Subcutaneous adipose tissue (tissue), 4 donors: ENCODE results near the gene POLR1B. TPM values are rescaled to one million over a fixed set of nuclear protein-coding genes. Genes with fewer than 3 reads are reported as not detected.

Experiments used
- total RNA-seq, 4 donors: library from RNA; depleted of rRNA; stranded (reverse); fragments of >200 nt; gene quantifications; one replicate each; pipeline ENCODE4 v1.1.0, GENCODE V29; 2016
- TF ChIP-seq, protein P1 (sequence below): fragments of 450-650 bp; IDR thresholded peaks from one replicate; pipeline ENCODE4 v1.5.1; 2016; ENCODE audit warnings: low read depth, mild to moderate bottlenecking, control low read depth, antibody characterized with exemption, moderate library complexity

Gene POLR1B
- total RNA-seq, 4 donors from 2014 or later, result 8.8 to 18.3 (median 12.9) TPM

DNA sequence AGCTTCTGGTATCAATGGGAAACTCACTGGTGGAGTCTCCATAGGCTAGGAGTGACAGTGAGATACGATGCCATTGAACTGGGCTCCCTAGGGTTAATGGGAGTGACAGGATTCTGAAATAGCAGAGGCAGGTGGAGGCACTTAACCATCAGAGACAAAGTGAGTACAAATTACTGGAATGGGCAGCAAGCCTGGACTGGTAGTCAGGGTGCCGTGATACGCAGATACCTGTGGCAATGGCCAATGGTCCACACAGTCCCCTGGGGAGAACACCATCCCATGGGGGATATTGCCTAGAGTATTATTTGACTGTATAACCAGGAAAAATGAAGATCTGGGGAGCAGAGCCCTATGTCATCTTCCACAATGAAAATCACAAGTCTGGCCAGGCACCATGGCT lies 59.5 kb downstream of the POLR1B start:
- TF ChIP-seq, protein P1, sequence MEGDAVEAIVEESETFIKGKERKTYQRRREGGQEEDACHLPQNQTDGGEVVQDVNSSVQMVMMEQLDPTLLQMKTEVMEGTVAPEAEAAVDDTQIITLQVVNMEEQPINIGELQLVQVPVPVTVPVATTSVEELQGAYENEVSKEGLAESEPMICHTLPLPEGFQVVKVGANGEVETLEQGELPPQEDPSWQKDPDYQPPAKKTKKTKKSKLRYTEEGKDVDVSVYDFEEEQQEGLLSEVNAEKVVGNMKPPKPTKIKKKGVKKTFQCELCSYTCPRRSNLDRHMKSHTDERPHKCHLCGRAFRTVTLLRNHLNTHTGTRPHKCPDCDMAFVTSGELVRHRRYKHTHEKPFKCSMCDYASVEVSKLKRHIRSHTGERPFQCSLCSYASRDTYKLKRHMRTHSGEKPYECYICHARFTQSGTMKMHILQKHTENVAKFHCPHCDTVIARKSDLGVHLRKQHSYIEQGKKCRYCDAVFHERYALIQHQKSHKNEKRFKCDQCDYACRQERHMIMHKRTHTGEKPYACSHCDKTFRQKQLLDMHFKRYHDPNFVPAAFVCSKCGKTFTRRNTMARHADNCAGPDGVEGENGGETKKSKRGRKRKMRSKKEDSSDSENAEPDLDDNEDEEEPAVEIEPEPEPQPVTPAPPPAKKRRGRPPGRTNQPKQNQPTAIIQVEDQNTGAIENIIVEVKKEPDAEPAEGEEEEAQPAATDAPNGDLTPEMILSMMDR, result no peak

DNA sequence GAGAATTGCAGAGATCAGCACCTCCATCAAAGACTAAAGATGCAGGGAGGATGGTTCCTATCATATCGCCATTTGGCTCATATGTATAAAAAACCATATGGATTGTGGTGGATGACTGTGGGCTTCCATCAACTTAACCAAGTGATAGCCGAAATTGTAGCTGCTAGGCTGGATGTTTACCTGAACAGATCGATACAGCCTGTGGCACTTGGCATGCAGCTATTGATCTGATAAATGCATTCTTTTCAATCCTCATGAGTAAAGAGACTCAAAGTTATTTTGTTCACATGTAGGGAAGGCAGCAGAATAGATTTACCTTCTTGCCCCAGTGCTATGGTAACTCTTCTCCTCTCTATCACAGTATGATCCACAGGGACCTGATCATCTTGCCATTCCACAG lies 60.7 kb downstream of the POLR1B start:
- TF ChIP-seq, protein P1, result no peak

DNA sequence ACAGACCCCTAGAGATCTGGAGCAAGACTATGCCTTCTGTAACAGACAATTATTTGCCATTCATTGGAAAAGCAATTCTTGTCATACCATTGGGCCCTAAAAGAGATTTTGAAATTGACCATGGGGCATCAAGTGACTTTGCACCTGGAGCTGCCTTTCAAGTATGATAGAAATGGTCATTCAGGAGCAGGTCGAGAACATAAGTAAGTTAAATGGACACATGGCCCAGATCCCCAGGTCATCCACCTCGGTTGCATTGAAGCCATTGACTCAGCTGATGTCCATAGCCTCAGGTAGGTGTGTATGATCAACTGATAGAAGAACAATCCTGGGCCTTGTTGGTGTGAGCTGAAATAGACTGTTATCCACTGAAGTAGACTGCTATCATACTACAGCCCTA lies 61.5 kb downstream of the POLR1B start:
- TF ChIP-seq, protein P1, result no peak

DNA sequence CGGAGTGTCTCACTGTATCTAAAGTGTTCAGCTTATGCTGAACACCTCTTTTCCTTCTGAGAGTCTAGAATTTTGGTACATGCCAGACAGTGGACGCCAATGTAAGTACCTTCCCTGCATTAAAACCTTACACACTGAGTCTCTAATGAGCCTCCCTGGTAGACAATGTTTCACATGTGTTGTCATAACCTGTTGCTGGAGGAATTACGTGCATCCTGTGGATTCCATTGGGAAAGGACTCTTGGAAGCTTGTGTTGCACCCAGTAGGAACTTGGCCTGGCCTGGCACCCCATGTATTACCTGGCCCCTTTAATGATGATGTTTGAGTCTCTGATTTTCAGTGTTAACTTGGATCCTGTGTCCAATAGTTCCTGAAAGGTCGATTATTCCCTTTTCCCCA lies 62.7 kb downstream of the POLR1B start:
- TF ChIP-seq, protein P1, result no peak

DNA sequence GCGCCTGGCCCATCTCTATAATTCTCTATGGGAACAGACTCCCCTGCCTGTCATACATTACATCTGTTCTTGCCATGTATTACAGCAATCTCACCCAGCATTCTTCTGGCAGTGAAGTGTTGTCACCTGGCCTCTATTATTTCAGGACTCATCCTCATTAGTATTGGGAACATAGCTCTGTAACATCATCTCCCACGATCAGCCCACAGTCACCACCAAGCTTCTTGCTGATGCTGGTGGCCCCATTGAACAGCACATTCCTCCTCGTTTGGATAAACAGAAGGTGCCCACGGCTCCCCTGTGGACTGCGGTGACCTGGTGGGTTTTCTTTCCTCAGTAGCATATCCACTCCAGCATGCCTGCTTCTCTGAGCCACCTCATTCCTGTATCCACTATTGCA lies 63.7 kb downstream of the POLR1B start:
- TF ChIP-seq, protein P1, result no peak

DNA sequence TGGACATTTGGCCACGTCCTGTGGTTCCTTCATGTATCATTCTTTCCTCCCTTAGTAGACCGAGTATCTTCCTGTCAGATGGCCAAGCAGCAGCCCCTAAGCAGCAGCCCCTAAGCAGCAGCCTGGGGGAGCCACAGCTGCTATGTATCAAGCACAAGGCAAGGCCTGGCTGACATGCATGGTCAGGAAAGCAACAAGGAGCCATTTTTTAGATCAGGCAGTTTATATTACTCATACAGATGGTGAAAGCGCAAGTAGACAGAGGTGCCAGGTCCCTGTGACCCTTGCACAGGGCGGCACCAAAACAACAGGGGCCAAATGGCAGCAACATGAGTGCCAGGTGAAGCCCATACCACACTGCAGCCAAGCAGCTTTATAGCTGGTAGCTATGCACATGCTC lies 64.3 kb downstream of the POLR1B start:
- TF ChIP-seq, protein P1, result no peak

DNA sequence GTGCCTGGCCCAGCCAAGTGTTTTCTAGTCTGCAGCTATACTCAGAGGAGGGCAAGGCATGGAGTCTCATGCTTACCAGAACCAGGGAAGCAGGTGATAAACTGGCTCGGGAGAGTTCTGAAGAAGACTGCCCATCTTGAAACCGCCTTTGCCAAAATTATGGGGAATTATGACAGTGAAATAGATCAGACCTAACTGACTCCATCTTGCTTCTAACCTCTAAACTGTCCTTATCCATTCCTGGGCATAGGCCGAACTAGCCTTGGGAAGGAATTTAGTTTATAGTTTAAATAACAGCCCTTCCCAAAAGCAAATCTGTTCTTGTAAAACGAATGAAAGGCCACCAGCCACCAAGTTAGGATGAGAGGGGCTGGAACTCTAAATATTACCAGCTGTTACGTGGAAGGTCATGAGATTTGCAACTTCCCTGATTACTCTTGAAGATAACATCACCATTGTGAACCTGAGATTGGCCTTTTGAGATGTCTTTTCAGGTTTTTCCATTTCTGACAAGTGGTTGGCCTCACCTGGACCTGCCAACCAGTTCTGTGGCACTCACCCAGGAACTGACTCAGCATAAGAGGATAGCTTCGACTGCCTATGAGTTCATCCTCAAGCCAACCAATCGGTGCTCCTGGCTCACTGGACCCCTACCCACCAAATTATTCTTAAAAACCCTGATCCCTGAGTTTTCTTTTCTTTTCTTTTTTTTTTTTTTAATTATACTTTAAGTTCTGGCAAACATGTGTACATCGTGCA lies 65.6 kb downstream of the POLR1B start:
- TF ChIP-seq, protein P1, result no peak
